SU-DHL-6 (cell line): ENCODE data around the gene AMACR.

Experiments used
- EZH2phosphoT487 ChIP-seq: fragments of 200-600 bp; sonication (generic), shearing (Covaris generic); conservative IDR thresholded peaks from 2 replicates; pipeline ENCODE4 v1.6.1; 2018; ENCODE audit warnings: mild to moderate bottlenecking, antibody characterized with exemption, low read length, moderate library complexity, mixed read lengths
- TF ChIP-seq, protein P1 (sequence below): fragments of 200-600 bp; sonication (generic); IDR thresholded peaks from one replicate; pipeline ENCODE4 v1.5.1; 2017; ENCODE audit warnings: antibody characterized with exemption, mild to moderate bottlenecking, low read length, moderate library complexity; ENCODE audit not compliant: insufficient read depth, poor library complexity, severe bottlenecking

DNA sequence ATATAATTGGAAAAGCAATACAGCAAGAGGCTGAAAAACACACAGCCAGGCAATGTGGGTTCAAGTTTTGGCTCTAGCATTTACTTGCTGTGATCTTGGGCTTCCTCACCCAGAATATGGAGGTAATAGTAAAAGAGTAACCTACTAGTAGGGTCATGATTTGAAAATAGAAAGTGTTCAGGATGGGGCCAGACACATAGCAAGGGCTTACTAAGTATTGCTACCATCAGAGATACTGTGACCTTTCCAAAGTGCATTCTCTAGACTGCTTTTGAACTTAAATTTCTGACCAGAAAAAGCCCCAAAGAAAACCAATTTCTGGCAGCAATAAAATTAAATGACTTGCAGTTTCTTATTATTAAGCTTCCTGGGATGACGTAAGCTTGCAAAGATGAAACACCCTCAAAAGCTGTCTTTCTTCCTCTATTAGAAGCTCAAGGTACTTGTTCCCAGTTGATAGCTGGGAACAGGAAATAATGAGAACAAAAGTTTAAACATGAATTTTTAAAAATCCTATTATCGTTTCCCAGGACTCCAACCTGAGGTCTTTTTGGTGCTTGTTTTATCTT, 43.6 kb downstream of the AMACR start:
- TF ChIP-seq, protein P1, sequence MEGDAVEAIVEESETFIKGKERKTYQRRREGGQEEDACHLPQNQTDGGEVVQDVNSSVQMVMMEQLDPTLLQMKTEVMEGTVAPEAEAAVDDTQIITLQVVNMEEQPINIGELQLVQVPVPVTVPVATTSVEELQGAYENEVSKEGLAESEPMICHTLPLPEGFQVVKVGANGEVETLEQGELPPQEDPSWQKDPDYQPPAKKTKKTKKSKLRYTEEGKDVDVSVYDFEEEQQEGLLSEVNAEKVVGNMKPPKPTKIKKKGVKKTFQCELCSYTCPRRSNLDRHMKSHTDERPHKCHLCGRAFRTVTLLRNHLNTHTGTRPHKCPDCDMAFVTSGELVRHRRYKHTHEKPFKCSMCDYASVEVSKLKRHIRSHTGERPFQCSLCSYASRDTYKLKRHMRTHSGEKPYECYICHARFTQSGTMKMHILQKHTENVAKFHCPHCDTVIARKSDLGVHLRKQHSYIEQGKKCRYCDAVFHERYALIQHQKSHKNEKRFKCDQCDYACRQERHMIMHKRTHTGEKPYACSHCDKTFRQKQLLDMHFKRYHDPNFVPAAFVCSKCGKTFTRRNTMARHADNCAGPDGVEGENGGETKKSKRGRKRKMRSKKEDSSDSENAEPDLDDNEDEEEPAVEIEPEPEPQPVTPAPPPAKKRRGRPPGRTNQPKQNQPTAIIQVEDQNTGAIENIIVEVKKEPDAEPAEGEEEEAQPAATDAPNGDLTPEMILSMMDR = no peak
- no peak for TF ChIP-seq EZH2phosphoT487
